GM23338 (cell line): ENCODE measurements around the gene RHBDF2. TPM values are rescaled to one million over a fixed set of nuclear protein-coding genes. Genes with fewer than 3 reads are reported as not detected.

Source experiments
- ATAC-seq: fragments of 200-7000 bp; cut with Tn5 transposase; 3 replicates; pipeline ENCODE4 v1.9.1; 2020
- DNase-seq: peaks from one replicate; pipeline ENCODE4 v3.0.0-alpha.2; 2015; ENCODE audit warnings: low spot score
- H2AFZ ChIP-seq: fragments of 200-600 bp; sonication (generic); 2 replicates; pipeline ENCODE4 v1.8.0; 2016; ENCODE audit warnings: antibody characterized with exemption, mild to moderate bottlenecking, moderate library complexity
- H3F3A ChIP-seq: fragments of 200-600 bp; sonication (generic); replicated peaks from 2 replicates; pipeline ENCODE4 v1.8.0; 2017; ENCODE audit warnings: antibody characterized with exemption, mixed run types, low read depth
- H3K27ac ChIP-seq: fragments of 200-600 bp; sonication (generic); 2 replicates; pipeline ENCODE4 v1.6.1; 2016; ENCODE audit warnings: low read depth
- H3K27me3 ChIP-seq: fragments of 200-600 bp; sonication (generic); 2 replicates; pipeline ENCODE4 v1.8.0; 2016; ENCODE audit warnings: mild to moderate bottlenecking, mixed run types, moderate library complexity; ENCODE audit not compliant: insufficient read depth
- H3K36me3 ChIP-seq: fragments of 200-600 bp; sonication (generic); 2 replicates; pipeline ENCODE4 v1.8.0; 2016; ENCODE audit warnings: mild to moderate bottlenecking; ENCODE audit not compliant: insufficient read depth
- H3K4me1 ChIP-seq: fragments of 200-600 bp; sonication (generic); 2 replicates; pipeline ENCODE4 v1.8.0; 2016; ENCODE audit warnings: mild to moderate bottlenecking, moderate library complexity; ENCODE audit not compliant: insufficient read depth
- H3K4me2 ChIP-seq: fragments of 200-600 bp; sonication (generic); 2 replicates; pipeline ENCODE4 v1.7.1; 2017; ENCODE audit warnings: mixed run types
- H3K4me3 ChIP-seq: fragments of 200-600 bp; sonication (generic); 2 replicates; pipeline ENCODE4 v1.6.1; 2016; ENCODE audit warnings: mixed run types
- H3K79me2 ChIP-seq: fragments of 200-600 bp; sonication (generic); replicated peaks from 2 replicates; pipeline ENCODE4 v1.8.0; 2017; ENCODE audit warnings: mild to moderate bottlenecking; ENCODE audit not compliant: insufficient read depth
- H3K9me2 ChIP-seq: fragments of 200-600 bp; sonication (generic); 2 replicates; pipeline ENCODE4 v1.8.0; 2017; ENCODE audit not compliant: insufficient read depth
- H4K20me1 ChIP-seq: fragments of 200-600 bp; sonication (generic); replicated peaks from 2 replicates; pipeline ENCODE4 v1.8.0; 2017; ENCODE audit warnings: mild to moderate bottlenecking; ENCODE audit not compliant: insufficient read depth
- H3K27ac Mint-ChIP-seq: 2 replicates; pipeline ENCODE4 v1.8.0; 2020; ENCODE audit warnings: inconsistent platforms, mild to moderate bottlenecking, moderate library complexity, mixed read lengths
- H3K27me3 Mint-ChIP-seq: 3 replicates; pipeline ENCODE4 v1.8.0; 2022; ENCODE audit warnings: low read depth, mild to moderate bottlenecking, moderate library complexity, mixed read lengths, inconsistent platforms; ENCODE audit not compliant: insufficient read depth, poor library complexity
- H3K36me3 Mint-ChIP-seq: 3 replicates; pipeline ENCODE4 v1.8.0; 2021; ENCODE audit warnings: low read depth, mild to moderate bottlenecking, inconsistent platforms, moderate library complexity, mixed read lengths
- H3K4me1 Mint-ChIP-seq: 3 replicates; pipeline ENCODE4 v1.8.0; 2020; ENCODE audit warnings: mild to moderate bottlenecking, inconsistent platforms, mixed read lengths
- H3K4me3 Mint-ChIP-seq: 3 replicates; pipeline ENCODE4 v1.8.0; 2021; ENCODE audit warnings: moderate library complexity, mild to moderate bottlenecking, inconsistent platforms, mixed read lengths
- H3K9me3 Mint-ChIP-seq: 3 replicates; pipeline ENCODE4 v1.8.0; 2020; ENCODE audit warnings: moderate library complexity, mild to moderate bottlenecking, inconsistent platforms, mixed read lengths
- CREB1 ChIP-seq: fragments of 250-450 bp; sonication (Bioruptor Pico); IDR thresholded peaks from 2 replicates; pipeline ENCODE4 v1.5.0; 2020; ENCODE audit warnings: low read depth, mild to moderate bottlenecking, moderate library complexity
- ETS1 ChIP-seq: IDR thresholded peaks from 2 replicates; pipeline ENCODE4 v1.6.1; 2016; ENCODE audit warnings: antibody characterized with exemption
- EZH2 ChIP-seq: fragments of 200-600 bp; sonication (generic); IDR thresholded peaks from one replicate; pipeline ENCODE4 v1.8.0; 2017; ENCODE audit warnings: antibody characterized with exemption, mild to moderate bottlenecking, low read depth; ENCODE audit not compliant: unreplicated experiment
- STAT1 ChIP-seq: IDR thresholded peaks from one replicate; pipeline ENCODE4 v1.6.1; 2016; ENCODE audit warnings: antibody characterized with exemption; ENCODE audit not compliant: unreplicated experiment
- ZNF331 ChIP-seq: fragments of 250-450 bp; sonication (Bioruptor Pico); IDR thresholded peaks from 2 replicates; pipeline ENCODE4 v1.5.0; 2020; ENCODE audit warnings: low read depth, mild to moderate bottlenecking, moderate library complexity
- ZNF462 ChIP-seq: fragments of 250-450 bp; sonication (Bioruptor Pico); IDR thresholded peaks from 2 replicates; pipeline ENCODE4 v1.5.0; 2020; ENCODE audit warnings: mild to moderate bottlenecking, moderate library complexity
- polyA plus RNA-seq: library from polyadenylated mRNA; unstranded; fragments of >200 nt; fragmentation: Nextera tagmentation; extraction: Ambion mirVana; gene quantifications from 2 replicates; pipeline ENCODE4 v1.2.1, GENCODE V29; 2016
- total RNA-seq: library from RNA; depleted of rRNA; stranded (reverse); fragments of >200 nt; shearing (Covaris generic); gene quantifications from 2 replicates; pipeline ENCODE4 v1.2.3, GENCODE V29; 2014

RHBDF2 gene
- total and polyA plus RNA-seq, 2 experiments from 2014 or later: 9.4 to 29.5 TPM

GRCh38 chr17:76492989-76493501, 8.2 kb downstream of the RHBDF2 start:
- Histone ChIP-seq H3K36me3 (no peaks in the 10 kb centered on the region), H3K9me2 (no peaks in the 10 kb centered on the region), H3F3A (no peaks in the 10 kb centered on the region), H3K79me2 (no peaks in the 10 kb centered on the region), H3K27ac (no peak overlapping the region), H4K20me1 (peaks cover 12% of the 10 kb centered on the region), H3K27me3 (no peaks in the 10 kb centered on the region), H2AFZ (no peak overlapping the region), H3K4me1 (peaks cover 14% of the 10 kb centered on the region), H3K4me2 (peak overlapping the region; percentile 14; the same call in 1 of the 2 replicates), H3K4me3 (no peak overlapping the region)
- TF ChIP-seq ZNF462 (CRISPR knock-in tag) (no peak), STAT1 (no peak), ETS1 (no peak), EZH2 (no peak), CREB1 (CRISPR knock-in tag) (no peak), ZNF331 (CRISPR knock-in tag) (no peak)
- no peak overlapping the region for H3K4me3 Mint-ChIP-seq
- no peak for DNase-seq
- ATAC-seq: peak; percentile 16
- H3K4me1 Mint-ChIP-seq: peaks cover 29% of the 10 kb centered on the region
- H3K27me3 Mint-ChIP-seq: peaks cover 17% of the 10 kb centered on the region
- no peaks in the 10 kb centered on the region for H3K36me3 Mint-ChIP-seq
- H3K27ac Mint-ChIP-seq: no peak overlapping the region
- no peaks in the 10 kb centered on the region for H3K9me3 Mint-ChIP-seq
